Nucleus accumbens (tissue), 56 donors: ENCODE results near the gene TPPP3.
"Not testable (repeated sequence)": the region's sequence is repeated elsewhere in the genome, so short reads cannot be mapped to it uniquely, and the experiment has no call there.

ENCODE experiments used
- DNase-seq, 56 donors: peaks; one replicate each; lab custom pipeline; 2025; lab: John Stamatoyannopoulos, UW

The TPPP3 gene

DNA sequence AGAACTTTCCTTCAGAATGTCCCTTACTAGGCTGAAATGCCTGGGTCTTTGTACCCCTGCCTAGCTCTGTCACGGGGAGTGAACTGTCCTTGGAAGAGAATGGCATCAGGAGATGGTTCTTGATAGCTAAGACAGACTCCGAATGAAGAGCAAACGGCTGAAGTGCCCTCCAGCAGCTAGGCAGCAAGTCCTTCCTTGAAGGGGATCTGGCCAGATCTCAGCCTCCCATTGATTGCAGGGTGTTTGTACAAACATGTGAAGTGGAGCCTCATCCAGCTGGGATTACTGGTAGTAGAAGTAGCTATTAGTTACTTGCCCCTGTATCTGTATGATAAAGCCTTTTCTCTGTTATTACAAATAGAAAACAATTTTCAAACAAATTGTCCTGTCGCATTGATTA is 35.7 kb downstream of the TPPP3 start:
- DNase-seq, result no peak

DNA sequence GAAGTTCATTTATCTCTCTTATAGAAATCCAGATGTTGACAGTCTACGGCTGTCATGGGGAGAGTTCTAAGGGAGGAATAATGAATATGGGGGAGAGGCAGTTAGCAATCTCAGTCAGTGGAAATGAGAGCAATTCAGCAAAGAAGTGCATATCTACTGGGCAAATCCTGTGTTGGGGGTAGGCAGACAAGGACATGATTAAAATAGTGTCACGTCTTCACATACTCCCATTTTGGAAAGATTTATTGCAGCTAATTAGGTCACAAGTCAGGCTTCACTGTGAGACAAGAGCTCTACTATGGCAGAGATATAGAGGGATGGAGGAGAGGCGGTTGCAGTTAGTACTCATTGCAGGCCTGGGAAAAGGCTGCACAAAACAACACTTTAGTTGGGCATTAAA is 36.9 kb downstream of the TPPP3 start:
- no peak for DNase-seq

DNA sequence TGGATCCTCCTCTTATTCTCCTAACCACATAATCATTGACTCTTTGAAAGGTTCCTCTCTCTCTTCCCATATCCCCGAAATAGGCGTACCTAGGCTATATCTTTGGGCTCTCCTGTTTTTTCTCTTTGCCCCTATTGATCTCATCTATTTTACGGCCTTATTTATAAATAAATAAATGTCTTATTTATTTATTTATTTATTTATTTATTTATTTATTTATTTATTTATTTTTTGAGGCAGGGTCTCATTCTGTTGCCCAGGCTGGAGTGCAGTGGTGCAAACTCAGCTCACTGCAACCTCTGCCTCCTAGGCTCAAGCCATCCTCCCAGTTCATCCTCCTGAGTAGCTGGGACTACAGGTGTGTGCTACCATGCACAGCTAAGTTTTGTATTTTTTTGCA is 40.8 kb downstream of the TPPP3 start:
- not testable (repeated sequence) for DNase-seq

DNA sequence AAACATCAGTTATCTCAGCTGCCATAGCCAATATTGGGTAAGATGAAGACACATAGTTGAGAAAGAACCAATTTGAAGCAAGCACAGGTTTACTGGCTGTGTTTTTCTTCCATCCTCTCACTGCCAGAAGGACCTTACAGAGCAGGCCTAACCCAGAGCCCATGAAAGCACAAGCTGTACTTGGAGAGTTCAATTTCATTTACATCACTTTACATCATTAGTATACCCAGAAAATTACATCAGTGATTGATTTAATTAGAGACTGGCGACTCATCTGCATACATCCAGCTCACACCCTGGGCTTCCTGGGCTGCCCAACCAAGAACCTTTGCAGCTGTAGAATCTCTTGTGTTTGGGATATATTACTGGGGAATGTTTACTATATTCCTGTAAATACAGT is 43.0 kb downstream of the TPPP3 start:
- DNase-seq, result no peak

DNA sequence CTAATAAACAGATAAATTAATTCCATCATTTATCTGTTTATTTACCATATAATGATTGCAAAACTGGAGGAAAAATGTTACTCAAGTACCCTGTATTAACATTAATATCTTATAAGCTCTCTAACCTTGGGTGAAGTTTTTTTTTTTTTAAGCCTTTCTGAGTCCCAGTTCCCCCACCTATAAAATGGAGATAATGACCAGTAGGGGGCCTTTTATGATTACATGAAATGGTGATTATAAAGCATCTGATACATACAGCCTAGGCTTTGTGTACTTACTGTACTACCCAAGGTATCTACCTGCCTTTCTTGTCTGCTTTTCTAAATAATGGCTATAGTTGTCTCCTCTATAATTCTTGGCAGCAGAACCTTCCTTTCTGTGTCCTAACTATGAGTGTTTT is 44.1 kb downstream of the TPPP3 start:
- DNase-seq, result no peak

DNA sequence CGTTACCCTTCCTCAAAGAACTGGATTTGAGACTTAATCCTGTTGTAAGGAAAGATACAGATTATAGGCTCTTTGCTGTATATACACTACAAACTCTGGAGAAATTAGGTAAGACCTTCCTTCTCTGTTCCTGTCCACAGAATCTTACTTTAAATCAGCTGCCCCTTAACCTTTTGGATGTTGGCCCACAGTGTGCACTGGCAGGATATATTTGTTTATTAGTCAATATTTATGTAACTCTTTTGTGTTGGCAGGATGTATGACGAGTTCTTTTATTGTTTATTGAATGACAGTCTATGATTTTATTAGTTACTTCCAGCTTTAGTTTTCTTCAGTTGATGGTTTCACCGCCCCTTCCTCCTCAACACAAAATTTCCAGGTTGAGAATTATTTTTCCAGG is 47.0 kb downstream of the TPPP3 start:
- DNase-seq, result no peak

DNA sequence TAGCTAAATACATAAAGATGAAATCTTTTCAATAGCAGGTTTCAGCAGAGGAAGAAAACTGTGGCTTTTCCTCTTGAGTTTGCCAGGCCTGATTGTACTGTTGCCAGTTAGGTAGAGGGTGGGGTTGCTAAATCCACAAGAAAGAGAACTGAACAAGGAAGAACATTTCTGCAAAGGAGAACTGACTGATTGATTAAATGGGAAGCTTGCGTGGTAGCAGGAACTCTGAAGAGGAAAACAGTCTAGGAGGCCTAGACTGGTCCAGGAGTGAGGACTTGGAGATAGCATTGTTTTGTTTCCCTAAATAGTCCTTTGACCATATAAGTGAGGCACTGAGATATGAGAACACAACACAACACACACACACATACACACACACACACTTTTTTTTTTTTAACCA is 47.9 kb downstream of the TPPP3 start:
- DNase-seq, result no peak

DNA sequence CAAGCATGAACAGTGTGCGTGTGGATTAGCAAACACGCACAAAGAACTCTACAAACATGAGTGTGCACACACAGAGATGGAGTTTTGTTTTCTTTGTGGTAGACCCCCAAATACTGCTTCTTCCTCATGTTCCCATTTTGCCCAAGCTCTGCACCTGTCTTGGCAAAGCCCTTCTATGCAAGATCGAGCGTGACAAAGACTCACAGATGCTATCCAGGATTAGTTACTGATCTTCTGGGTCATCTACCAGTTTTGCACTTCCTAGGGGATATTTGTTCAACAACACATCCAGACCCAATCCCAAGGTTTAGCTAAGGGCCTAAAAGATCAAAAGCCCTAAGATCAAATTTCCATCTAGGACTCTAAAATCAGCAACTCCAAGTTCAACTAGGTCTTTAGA is 50.7 kb downstream of the TPPP3 start:
- no peak for DNase-seq

DNA sequence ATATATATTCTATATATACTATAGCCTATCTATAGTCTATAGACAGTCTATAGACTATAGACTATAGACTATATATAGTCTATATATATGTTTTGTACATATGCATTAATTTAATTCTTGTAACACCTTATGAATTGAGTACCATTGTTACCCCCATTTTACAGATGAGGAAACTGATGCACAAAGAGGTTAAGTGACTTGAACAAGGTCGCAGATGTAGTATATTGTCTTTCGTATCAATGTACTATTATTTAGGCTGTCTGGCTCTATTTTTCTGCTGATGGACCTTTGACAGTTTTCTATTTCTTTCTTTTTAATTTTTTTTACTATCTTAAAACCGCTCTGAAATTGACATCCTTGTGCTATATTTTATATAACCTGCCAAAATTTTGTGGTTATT is 52.0 kb downstream of the TPPP3 start:
- DNase-seq, result no peak
